Sigmoid colon (tissue), 4 donors: ENCODE measurements around the gene SPDYE4.

ENCODE experiments used
- EP300 ChIP-seq, 4 donors: sonication (generic); formaldehyde crosslinking; IDR thresholded peaks; one replicate each; pipeline ENCODE4 v1.6.1; 2017; ENCODE audit warnings: antibody characterized with exemption in 4 of 4
- POLR2A ChIP-seq, 2 donors: fragments of 450-650 bp; IDR thresholded peaks; one replicate each; pipeline ENCODE4 v1.6.1; 2016; ENCODE audit warnings: antibody characterized with exemption in 2 of 2, mild to moderate bottlenecking in 2 of 2, moderate library complexity in 2 of 2
- POLR2AphosphoS5 ChIP-seq, 4 donors: sonication (generic); formaldehyde crosslinking; IDR thresholded peaks; one replicate each; pipeline ENCODE4 v1.6.1; 2017; ENCODE audit warnings: antibody characterized with exemption in 4 of 4
- TF ChIP-seq, protein P1 (sequence below), 4 experiments: fragments of 450-650 bp in 3 of 4; fragments of 200-600 bp in 1 of 4; IDR thresholded peaks; one replicate each; pipeline ENCODE4 v1.5.1; 2016 to 2019; ENCODE audit warnings: antibody characterized with exemption in 4 of 4, mild to moderate bottlenecking in 3 of 4, moderate library complexity in 2 of 4

DNA sequence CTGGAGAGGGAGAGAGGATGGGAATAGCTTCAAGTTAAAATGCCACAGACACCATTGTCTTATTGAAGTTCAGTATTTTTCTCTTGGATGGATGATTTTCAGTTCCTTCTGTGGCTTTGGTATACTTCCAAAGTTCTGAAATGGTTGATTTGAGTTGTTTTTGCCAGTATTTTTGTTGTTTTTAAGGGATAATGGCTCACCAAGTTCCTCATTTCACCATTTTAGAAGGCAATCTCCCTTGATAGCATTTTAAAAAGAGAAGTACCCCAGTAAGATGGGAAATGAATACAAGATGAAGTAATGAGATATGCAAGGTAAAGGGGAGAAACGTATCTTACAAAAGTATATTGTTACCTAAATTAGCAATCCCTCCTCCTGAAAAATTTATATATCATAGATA lies 18.5 kb upstream of the SPDYE4 start:
- TF ChIP-seq EP300 (IDR thresholded peaks at IDR 0.05) (no peak), POLR2A (IDR thresholded peaks at IDR 0.05) (no peak), POLR2AphosphoS5 (IDR thresholded peaks at IDR 0.05) (no peak)
- TF ChIP-seq, protein P1, sequence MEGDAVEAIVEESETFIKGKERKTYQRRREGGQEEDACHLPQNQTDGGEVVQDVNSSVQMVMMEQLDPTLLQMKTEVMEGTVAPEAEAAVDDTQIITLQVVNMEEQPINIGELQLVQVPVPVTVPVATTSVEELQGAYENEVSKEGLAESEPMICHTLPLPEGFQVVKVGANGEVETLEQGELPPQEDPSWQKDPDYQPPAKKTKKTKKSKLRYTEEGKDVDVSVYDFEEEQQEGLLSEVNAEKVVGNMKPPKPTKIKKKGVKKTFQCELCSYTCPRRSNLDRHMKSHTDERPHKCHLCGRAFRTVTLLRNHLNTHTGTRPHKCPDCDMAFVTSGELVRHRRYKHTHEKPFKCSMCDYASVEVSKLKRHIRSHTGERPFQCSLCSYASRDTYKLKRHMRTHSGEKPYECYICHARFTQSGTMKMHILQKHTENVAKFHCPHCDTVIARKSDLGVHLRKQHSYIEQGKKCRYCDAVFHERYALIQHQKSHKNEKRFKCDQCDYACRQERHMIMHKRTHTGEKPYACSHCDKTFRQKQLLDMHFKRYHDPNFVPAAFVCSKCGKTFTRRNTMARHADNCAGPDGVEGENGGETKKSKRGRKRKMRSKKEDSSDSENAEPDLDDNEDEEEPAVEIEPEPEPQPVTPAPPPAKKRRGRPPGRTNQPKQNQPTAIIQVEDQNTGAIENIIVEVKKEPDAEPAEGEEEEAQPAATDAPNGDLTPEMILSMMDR (IDR thresholded peaks at IDR 0.05) = no peak
